Sigmoid colon (tissue), 4 donors: ENCODE data around the gene DPT.

Source experiments
- CTCF ChIP-seq, 4 experiments: fragments of 450-650 bp in 3 of 4; fragments of 200-600 bp in 1 of 4; IDR thresholded peaks; one replicate each; pipeline ENCODE4 v1.5.1; 2016 to 2019; ENCODE audit warnings: antibody characterized with exemption in 4 of 4, mild to moderate bottlenecking in 3 of 4, moderate library complexity in 2 of 4
- EP300 ChIP-seq, 4 donors: sonication (generic); formaldehyde crosslinking; IDR thresholded peaks; one replicate each; pipeline ENCODE4 v1.6.1; 2017; ENCODE audit warnings: antibody characterized with exemption in 4 of 4
- POLR2A ChIP-seq, 2 donors: fragments of 450-650 bp; IDR thresholded peaks; one replicate each; pipeline ENCODE4 v1.6.1; 2016; ENCODE audit warnings: antibody characterized with exemption in 2 of 2, mild to moderate bottlenecking in 2 of 2, moderate library complexity in 2 of 2
- POLR2AphosphoS5 ChIP-seq, 4 donors: sonication (generic); formaldehyde crosslinking; IDR thresholded peaks; one replicate each; pipeline ENCODE4 v1.6.1; 2017; ENCODE audit warnings: antibody characterized with exemption in 4 of 4

GRCh38 chr1:168671782-168672181 is 57.2 kb downstream of the DPT start:
- TF ChIP-seq POLR2A (IDR thresholded peaks at IDR 0.05) (no peak), POLR2AphosphoS5 (IDR thresholded peaks at IDR 0.05) (no peak), CTCF (IDR thresholded peaks at IDR 0.05) (no peak), EP300 (IDR thresholded peaks at IDR 0.05) (no peak)
